ENCODE results near the gene CCDC167. TPM values are rescaled to one million over a fixed set of nuclear protein-coding genes. Genes with fewer than 3 reads are reported as not detected.
"Not testable (repeated sequence)": the region's sequence is repeated elsewhere in the genome, so short reads cannot be mapped to it uniquely, and the experiment has no call there.

The CCDC167 gene
- total RNA-seq, 2 donors from 2014 or later: 8.7 to 11.0 TPM

GRCh38 chr6:37451441-37452193 lies 48.1 kb downstream of the CCDC167 start:
- intact Hi-C loops (cut with DNase I, micrococcal nuclease): no loop called here
- ATAC-seq: no peak
- DNase-seq: no peak

GRCh38 chr6:37449984-37450383 lies 49.7 kb downstream of the CCDC167 start:
- ATAC-seq (no peak), DNase-seq (no peak)
- intact Hi-C loops (cut with DNase I, micrococcal nuclease): no loop called here

- not testable (repeated sequence) for DNase-seq, ATAC-seq
These were observed 56.5 kb downstream of the CCDC167 start for GRCh38 chr6:37443216-37443542.

GRCh38 chr6:37442416-37443215 lies 57.1 kb downstream of the CCDC167 start:
- DNase-seq (no peak), ATAC-seq (peak; percentile 46)
- intact Hi-C loops (cut with DNase I, micrococcal nuclease): no loop called here

More at GRCh38 chr6:37443216-37443542, 56.5 kb downstream of the CCDC167 start:
- intact Hi-C loops (cut with DNase I, micrococcal nuclease): not testable (repeated sequence)

- intact Hi-C loops (cut with DNase I, micrococcal nuclease): no loop called here
- no peak for DNase-seq
- no peak for ATAC-seq
These were observed 58.0 kb downstream of the CCDC167 start for GRCh38 chr6:37441651-37442050.

- no peak for DNase-seq
- intact Hi-C loops (cut with DNase I, micrococcal nuclease): no loop called here
- no peak for ATAC-seq
These were observed 60.8 kb downstream of the CCDC167 start for GRCh38 chr6:37438930-37439329.

GRCh38 chr6:37435816-37436215 lies 63.9 kb downstream of the CCDC167 start:
- DNase-seq (no peak), ATAC-seq (no peak)
- intact Hi-C loops (cut with DNase I, micrococcal nuclease): no loop called here

- no peak for DNase-seq
- intact Hi-C loops (cut with DNase I, micrococcal nuclease): no loop called here
- no peak for ATAC-seq
These were observed 64.3 kb downstream of the CCDC167 start for GRCh38 chr6:37435373-37435772.

- intact Hi-C loops (cut with DNase I, micrococcal nuclease): no loop called here
- DNase-seq (no peak), ATAC-seq (peak; percentile 43)
These were observed 65.9 kb downstream of the CCDC167 start for GRCh38 chr6:37433657-37434271.

Other genes with a start within 250 kb of the CCDC167 start
- gene TBC1D22B, start 242.1 kb downstream of the CCDC167 start, total RNA-seq: 10 to 100 TPM; 13.4 TPM
- 1 to 10 TPM; 1.4 to 4.0 TPM for gene TMEM217, start 241.7 kb downstream of the CCDC167 start, total RNA-seq
- 10 to 100 TPM; 11.9 to 12.5 TPM for gene RNF8, start 145.9 kb downstream of the CCDC167 start, total RNA-seq
- gene CMTR1, start 66.7 kb downstream of the CCDC167 start, total RNA-seq: 10 to 100 TPM; 21.6 to 26.2 TPM
- gene MDGA1, start 198.0 kb upstream of the CCDC167 start, total RNA-seq: 1 to 10 TPM in 1 of 2 donors, under 1 TPM in 1; 0.84 to 3.1 TPM

Measured in left colon (tissue), 2 donors.